ENCODE results near the gene PSMD9.
"Not testable (repeated sequence)": the region's sequence is repeated elsewhere in the genome, so short reads cannot be mapped to it uniquely, and the experiment has no call there.

The PSMD9 gene

GRCh38 chr12:121888478-121889273, at the start of gene PSMD9:
Gene PSMD9, plus strand, starts transcription at chr12:121888790. Its CDS starts 67 bp downstream, at chr12:121888857.
- peak; percentile 95 for DNase-seq (ENCODE audit: low spot score)

GRCh38 chr12:121839106-121839992, 49.2 kb upstream of the PSMD9 start:
- DNase-seq (ENCODE audit: low spot score): peak; percentile 99

- no peak for DNase-seq (ENCODE audit: low spot score)
Measured at GRCh38 chr12:121839993-121840761, 48.4 kb upstream of the PSMD9 start.

GRCh38 chr12:121843236-121843982, 45.2 kb upstream of the PSMD9 start:
- DNase-seq (ENCODE audit: low spot score): no peak

GRCh38 chr12:121845701-121846100, 42.9 kb upstream of the PSMD9 start:
- DNase-seq (ENCODE audit: low spot score): no peak

- no peak for DNase-seq (ENCODE audit: low spot score)
Measured at GRCh38 chr12:121849211-121849610, 39.4 kb upstream of the PSMD9 start.

- DNase-seq (ENCODE audit: low spot score): no peak
Measured at GRCh38 chr12:121849665-121850064, 38.9 kb upstream of the PSMD9 start.

- DNase-seq (ENCODE audit: low spot score): not testable (repeated sequence)
Measured at GRCh38 chr12:121852392-121852791, 36.2 kb upstream of the PSMD9 start.

GRCh38 chr12:121857322-121858246, 31.0 kb upstream of the PSMD9 start:
- DNase-seq (ENCODE audit: low spot score): no peak

- DNase-seq (ENCODE audit: low spot score): no peak
Measured at GRCh38 chr12:121858318-121858661, 30.3 kb upstream of the PSMD9 start.

- DNase-seq (ENCODE audit: low spot score): peak; percentile 79
Measured at GRCh38 chr12:121858662-121859572, 29.7 kb upstream of the PSMD9 start, which contains the start of gene HPD. Gene HPD, minus strand, starts transcription at chr12:121858859. Its CDS starts 36 bp downstream, at chr12:121858823.

- DNase-seq (ENCODE audit: low spot score): no peak
Measured at GRCh38 chr12:121860257-121860656, 28.3 kb upstream of the PSMD9 start.

GRCh38 chr12:121860699-121861098, 27.9 kb upstream of the PSMD9 start:
- not testable (repeated sequence) for DNase-seq (ENCODE audit: low spot score)

GRCh38 chr12:121861636-121862254, 26.8 kb upstream of the PSMD9 start:
- DNase-seq (ENCODE audit: low spot score): no peak

- no peak for DNase-seq (ENCODE audit: low spot score)
Measured at GRCh38 chr12:121866331-121866730, 22.3 kb upstream of the PSMD9 start.

GRCh38 chr12:121869229-121869628, 19.4 kb upstream of the PSMD9 start:
- DNase-seq (ENCODE audit: low spot score): not testable (repeated sequence)

GRCh38 chr12:121871467-121871866, 17.1 kb upstream of the PSMD9 start:
- DNase-seq (ENCODE audit: low spot score): no peak

GRCh38 chr12:121872546-121873215, 15.9 kb upstream of the PSMD9 start:
- DNase-seq (ENCODE audit: low spot score): peak; percentile 82

All from hepatic stellate cell (primary cell).